HEK293T (cell line): ENCODE data around the gene RBM42.

ENCODE experiments used
- CTCF ChIA-PET: fragments of 350-600 bp; formaldehyde crosslinking; extraction: SDS; loops from one replicate; lab custom pipeline; 2021; ENCODE audit warnings: antibody characterized with exemption, inconsistent platforms; lab: Yijun Ruan, JAX
- POLR2A ChIA-PET: fragments of 350-600 bp; formaldehyde crosslinking; extraction: SDS; loops from one replicate; lab custom pipeline; 2020; ENCODE audit warnings: antibody characterized with exemption, inconsistent platforms; lab: Yijun Ruan, JAX
- DNase-seq: peaks from one replicate; pipeline ENCODE4 v3.0.0; 2012; ENCODE audit warnings: mixed read lengths; ENCODE audit errors: extremely low spot score
- ARNT ChIP-seq: fragments of 450-650 bp; IDR thresholded peaks from 2 replicates; pipeline ENCODE4 v1.6.1; 2017; ENCODE audit warnings: mild to moderate bottlenecking
- BHLHE40 ChIP-seq: fragments of 450-650 bp; IDR thresholded peaks from 2 replicates; pipeline ENCODE4 v1.6.1; 2016; ENCODE audit warnings: mild to moderate bottlenecking, moderate library complexity, borderline replicate concordance
- CTBP1 ChIP-seq: fragments of 450-650 bp; IDR thresholded peaks from 2 replicates; pipeline ENCODE4 v1.6.1; 2016; ENCODE audit warnings: borderline replicate concordance
- ELF4 ChIP-seq: fragments of 450-650 bp; IDR thresholded peaks from 2 replicates; pipeline ENCODE4 v1.6.1; 2017; ENCODE audit warnings: antibody characterized with exemption
- FOXA1 ChIP-seq: fragments of 450-650 bp; IDR thresholded peaks from 2 replicates; pipeline ENCODE4 v1.6.1; 2016; ENCODE audit warnings: mild to moderate bottlenecking
- FOXK2 ChIP-seq: fragments of 450-650 bp; IDR thresholded peaks from 2 replicates; pipeline ENCODE4 v1.6.1; 2016; ENCODE audit warnings: mild to moderate bottlenecking
- FOXM1 ChIP-seq: fragments of 450-650 bp; IDR thresholded peaks from 2 replicates; pipeline ENCODE4 v1.6.1; 2017; ENCODE audit warnings: mild to moderate bottlenecking, borderline replicate concordance
- HDGF ChIP-seq: fragments of 450-650 bp; IDR thresholded peaks from 2 replicates; pipeline ENCODE4 v1.6.1; 2017; ENCODE audit warnings: antibody characterized with exemption, borderline replicate concordance
- L3MBTL2 ChIP-seq: fragments of 450-650 bp; conservative IDR thresholded peaks from 2 replicates; pipeline ENCODE4 v1.6.1; 2016; ENCODE audit warnings: mild to moderate bottlenecking
- LEF1 ChIP-seq: fragments of 450-650 bp; IDR thresholded peaks from 2 replicates; pipeline ENCODE4 v1.6.1; 2017; ENCODE audit warnings: mild to moderate bottlenecking, borderline replicate concordance
- NFRKB ChIP-seq: fragments of 450-650 bp; IDR thresholded peaks from 2 replicates; pipeline ENCODE4 v1.6.1; 2016; ENCODE audit warnings: mild to moderate bottlenecking, moderate library complexity
- PKNOX1 ChIP-seq: fragments of 450-650 bp; IDR thresholded peaks from 2 replicates; pipeline ENCODE4 v1.6.1; 2016
- SP1 ChIP-seq: fragments of 450-650 bp; IDR thresholded peaks from 2 replicates; pipeline ENCODE4 v1.6.1; 2017
- SUZ12 ChIP-seq: fragments of 450-650 bp; IDR thresholded peaks from 2 replicates; pipeline ENCODE4 v1.6.1; 2016; ENCODE audit warnings: mild to moderate bottlenecking
- TARDBP ChIP-seq: fragments of 450-650 bp; IDR thresholded peaks from 2 replicates; pipeline ENCODE4 v1.6.1; 2016
- ZNF384 ChIP-seq: fragments of 450-650 bp; IDR thresholded peaks from 2 replicates; pipeline ENCODE4 v1.6.1; 2016

RBM42 gene

DNA sequence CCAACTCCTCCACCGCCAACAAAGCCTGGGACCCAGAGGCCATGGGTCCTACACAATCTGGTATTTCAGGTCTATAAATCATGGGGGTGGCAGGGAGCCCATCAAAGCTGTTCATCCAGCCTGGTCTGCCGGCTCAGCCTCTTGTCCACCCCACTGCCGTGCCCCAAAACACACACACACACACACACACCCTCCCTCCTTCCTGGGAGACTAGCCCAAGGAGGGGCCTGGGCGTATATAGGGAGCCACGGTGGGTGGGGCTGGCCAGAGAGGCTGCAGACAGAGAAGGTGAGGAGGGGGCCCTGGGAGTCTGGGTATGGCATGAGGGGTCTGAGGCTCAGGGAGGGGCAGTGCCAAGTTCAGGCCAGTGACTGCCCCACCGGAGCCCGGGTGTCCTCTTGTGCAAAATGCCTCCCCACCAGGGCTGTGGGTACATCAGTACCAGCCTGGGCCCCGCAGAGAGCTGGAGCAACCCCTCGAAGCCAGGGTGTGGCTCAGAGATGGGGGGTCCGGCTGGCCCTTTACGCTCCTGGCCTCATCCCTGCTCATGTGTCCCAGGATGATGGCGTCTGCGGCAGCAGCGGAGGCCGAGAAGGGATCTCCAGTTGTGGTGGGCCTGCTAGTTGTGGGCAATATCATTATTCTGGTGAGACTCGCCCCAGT lies 37.5 kb downstream of the RBM42 start, which contains the start of gene UPK1A:
Gene UPK1A, plus strand, starts transcription at position 267 of the 663 bp plus-strand sequence. Its CDS starts 296 bp downstream, at position 563.
- ChIA-PET POLR2A (interaction anchor here (0.7 to 1.5 kb wide), 2 partner anchors 18 to 36 kb away, joined by 3 read pairs; partner anchors contain the start of gene COX6B1), CTCF (no interaction called here)
- TF ChIP-seq FOXM1 (no peak), FOXA1 (no peak), FOXK2 (no peak), SUZ12 (no peak), SP1 (no peak), CTBP1 (no peak)
- DNase-seq, result no peak

GRCh38 chr19:35669566-35669965 lies 40.7 kb downstream of the RBM42 start:
- no peak for DNase-seq
- POLR2A ChIA-PET, result interaction anchor here (0.6 to 1.3 kb wide), 3 partner anchors 22 to 159 kb away, joined by 3 to 4 read pairs (median 3); partner anchors contain the start of gene COX6B1
- CTCF ChIA-PET, result interaction anchor here (0.6 kb wide), 1 partner anchor 147 kb away, joined by 3 read pairs; no protein-coding TSS in a partner anchor
- TF ChIP-seq FOXM1 (no peak), FOXA1 (no peak), ELF4 (no peak), SUZ12 (no peak), SP1 (no peak), ZNF384 (no peak), ARNT (no peak), L3MBTL2 (no peak), PKNOX1 (no peak), LEF1 (no peak), BHLHE40 (no peak), FOXK2 (no peak), CTBP1 (no peak)

DNA sequence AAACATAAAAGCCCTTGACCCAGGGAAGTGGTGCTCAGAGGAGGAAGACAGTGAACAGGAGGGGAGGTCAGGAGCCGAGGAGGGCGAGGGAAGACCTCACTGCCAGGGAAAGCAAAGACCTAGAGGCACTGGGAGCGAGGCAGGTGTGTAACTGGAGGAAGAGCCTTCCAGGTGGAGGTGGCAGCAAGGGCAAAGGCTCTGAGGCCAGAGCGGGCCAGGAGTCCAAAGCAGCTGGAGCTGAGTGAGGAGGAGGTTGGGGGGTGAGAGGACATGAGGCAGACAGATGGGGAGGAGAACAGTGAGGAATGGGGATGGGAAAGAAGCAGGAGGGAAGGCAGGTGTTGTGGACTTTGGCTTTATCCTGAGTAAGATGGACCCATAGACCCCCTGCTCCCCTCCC lies 41.1 kb downstream of the RBM42 start:
- CTCF ChIA-PET, result interaction anchor here (0.6 kb wide), 1 partner anchor 148 kb away, joined by 3 read pairs; no protein-coding TSS in a partner anchor
- POLR2A ChIA-PET, result no interaction called here
- no peak for DNase-seq
- TF ChIP-seq TARDBP (no peak), CTBP1 (no peak), NFRKB (no peak), L3MBTL2 (no peak), FOXK2 (no peak), SP1 (no peak), LEF1 (no peak), BHLHE40 (no peak), PKNOX1 (no peak), FOXM1 (no peak), FOXA1 (no peak), SUZ12 (no peak), ARNT (no peak), ZNF384 (no peak)

DNA sequence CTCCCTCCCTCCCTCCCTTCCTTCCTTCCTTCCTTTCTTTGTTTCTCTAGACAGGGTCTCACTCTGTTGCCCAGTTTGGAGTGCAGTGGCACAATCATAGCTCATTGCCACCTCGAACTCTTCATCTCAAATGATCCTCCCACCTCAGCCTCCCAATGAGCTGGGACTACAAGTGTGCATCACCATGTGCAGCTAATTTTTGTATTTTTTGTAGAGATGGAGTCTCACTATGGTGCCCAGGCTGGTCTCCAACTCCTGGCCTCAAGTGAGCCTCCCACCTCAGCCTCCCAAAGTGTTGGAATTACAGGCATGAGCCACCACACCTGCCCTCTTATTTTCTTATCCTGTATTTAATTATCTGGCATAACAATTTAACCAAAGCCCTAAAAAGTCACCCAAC lies 41.9 kb downstream of the RBM42 start:
- DNase-seq, result no peak
- POLR2A ChIA-PET, result interaction anchor here (2.1 kb wide), 1 partner anchor 22 kb away, joined by 9 read pairs; the partner anchor contains the start of gene COX6B1
- TF ChIP-seq SP1 (no peak), LEF1 (no peak), FOXM1 (no peak), L3MBTL2 (no peak), FOXK2 (no peak)
- CTCF ChIA-PET, result no interaction called here

GRCh38 chr19:35671818-35672217 lies 43.0 kb downstream of the RBM42 start:
- ChIA-PET POLR2A (interaction anchor here (2.1 kb wide), 1 partner anchor 24 kb away, joined by 9 read pairs; the partner anchor contains the start of gene COX6B1), CTCF (no interaction called here)
- DNase-seq, result no peak
- TF ChIP-seq CTBP1, result no peak
- no peak for TF ChIP-seq SP1
- TF ChIP-seq L3MBTL2, result no peak
- TF ChIP-seq HDGF, result no peak
- no peak for TF ChIP-seq FOXA1
- TF ChIP-seq ARNT, result no peak
- TF ChIP-seq BHLHE40, result no peak
- TF ChIP-seq PKNOX1, result no peak
- TF ChIP-seq FOXM1, result no peak
- no peak for TF ChIP-seq TARDBP
- no peak for TF ChIP-seq ZNF384
- TF ChIP-seq LEF1, result no peak
- TF ChIP-seq NFRKB, result no peak
- no peak for TF ChIP-seq ELF4
- no peak for TF ChIP-seq FOXK2
- no peak for TF ChIP-seq SUZ12
